Inflammatory macrophage (primary cell): ENCODE data around the gene CAPN2.
A peak's percentile ranks its signal among the peaks of the same experiment; 100 is the strongest.
"Not testable (repeated sequence)": the region's sequence is repeated elsewhere in the genome, so short reads cannot be mapped to it uniquely, and the experiment has no call there.

ENCODE experiments used
- DNase-seq, 2 donors: peaks; one replicate each; pipeline ENCODE4 v3.0.0-alpha.2; 2020 to 2022

Gene CAPN2

DNA sequence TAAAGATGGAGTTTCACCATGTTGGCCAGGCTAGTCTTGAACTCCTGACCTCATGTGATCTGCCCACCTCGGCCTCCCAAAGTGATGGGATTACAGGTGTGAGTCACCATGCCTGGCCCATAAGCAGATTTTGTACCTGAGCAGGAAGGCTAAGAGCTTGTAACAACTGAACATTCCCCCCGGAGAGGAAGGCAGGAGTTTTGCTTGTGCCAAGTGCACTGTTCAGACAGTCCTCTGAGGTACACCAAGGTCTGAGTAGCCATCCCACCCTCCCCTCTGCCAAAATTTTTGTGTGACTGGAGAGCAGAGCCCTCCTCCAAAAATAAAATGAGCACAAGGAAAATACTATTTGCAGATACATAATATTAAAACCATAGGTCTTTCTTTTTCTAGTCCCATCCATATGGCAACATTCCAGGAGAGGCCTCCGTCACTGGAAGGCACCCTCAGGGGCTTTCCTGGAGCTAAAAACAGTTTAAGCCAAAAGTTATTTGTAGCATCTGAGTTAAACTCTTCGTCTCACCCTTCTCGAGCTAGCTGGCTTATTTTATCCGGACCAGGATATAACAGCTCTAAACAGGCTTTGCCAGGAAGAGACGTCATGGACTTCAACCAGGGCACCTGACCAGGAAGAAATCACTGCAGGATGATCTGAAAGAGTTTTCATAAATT is 27.2 kb downstream of the CAPN2 start:
- DNase-seq = no peak

DNA sequence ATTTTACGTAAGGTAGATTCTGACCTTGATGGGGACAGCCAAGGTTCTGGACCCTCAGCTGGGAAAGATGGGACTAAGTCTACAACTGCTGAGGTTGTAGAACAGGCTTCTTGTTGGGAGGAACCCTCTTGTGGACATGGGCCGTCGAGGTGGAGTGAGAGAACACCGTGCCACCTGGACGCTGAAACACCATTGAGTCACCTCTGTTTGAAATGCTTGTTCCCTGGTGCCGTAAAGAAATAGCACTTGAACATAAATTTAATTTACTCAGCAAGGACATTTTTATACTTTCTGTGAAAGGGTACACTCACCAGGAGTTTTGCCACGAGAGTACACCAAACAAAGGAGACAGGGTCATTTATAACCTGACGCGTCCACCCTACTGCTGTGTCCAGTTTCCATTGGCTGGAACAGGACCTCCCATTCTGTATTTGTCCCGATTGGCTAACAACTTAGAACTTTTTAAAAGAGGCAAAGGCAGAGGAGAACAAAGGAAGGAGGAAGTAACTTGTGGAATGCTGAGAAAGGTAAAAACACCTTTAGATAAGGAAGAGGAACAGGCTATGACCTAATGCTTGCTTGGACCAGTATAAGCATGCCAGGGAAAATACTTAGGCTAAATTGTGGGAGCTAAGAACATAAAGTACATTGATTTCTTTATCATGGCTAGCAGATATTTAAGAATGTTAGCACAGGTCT is 27.8 kb downstream of the CAPN2 start:
- not testable (repeated sequence) for DNase-seq

DNA sequence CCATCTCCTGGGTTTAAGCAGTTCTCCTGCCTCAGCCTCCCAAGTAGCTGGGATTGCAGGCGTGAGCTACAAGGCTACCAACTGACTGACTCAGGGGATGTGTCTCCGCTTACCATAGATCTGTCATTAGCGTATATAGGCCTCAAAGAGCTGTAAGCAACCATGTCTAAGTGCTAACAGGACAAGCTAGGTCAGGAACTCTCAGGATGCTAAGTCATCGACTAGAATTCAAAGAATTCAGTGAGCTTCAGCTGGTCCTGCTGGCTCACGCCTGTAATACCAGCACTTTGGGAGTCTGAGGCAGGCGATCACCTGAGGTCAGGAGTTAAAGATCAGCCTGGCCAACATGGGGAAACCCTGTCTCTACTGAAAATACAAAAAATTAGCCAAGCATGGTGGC is 29.5 kb downstream of the CAPN2 start:
- DNase-seq = no peak

DNA sequence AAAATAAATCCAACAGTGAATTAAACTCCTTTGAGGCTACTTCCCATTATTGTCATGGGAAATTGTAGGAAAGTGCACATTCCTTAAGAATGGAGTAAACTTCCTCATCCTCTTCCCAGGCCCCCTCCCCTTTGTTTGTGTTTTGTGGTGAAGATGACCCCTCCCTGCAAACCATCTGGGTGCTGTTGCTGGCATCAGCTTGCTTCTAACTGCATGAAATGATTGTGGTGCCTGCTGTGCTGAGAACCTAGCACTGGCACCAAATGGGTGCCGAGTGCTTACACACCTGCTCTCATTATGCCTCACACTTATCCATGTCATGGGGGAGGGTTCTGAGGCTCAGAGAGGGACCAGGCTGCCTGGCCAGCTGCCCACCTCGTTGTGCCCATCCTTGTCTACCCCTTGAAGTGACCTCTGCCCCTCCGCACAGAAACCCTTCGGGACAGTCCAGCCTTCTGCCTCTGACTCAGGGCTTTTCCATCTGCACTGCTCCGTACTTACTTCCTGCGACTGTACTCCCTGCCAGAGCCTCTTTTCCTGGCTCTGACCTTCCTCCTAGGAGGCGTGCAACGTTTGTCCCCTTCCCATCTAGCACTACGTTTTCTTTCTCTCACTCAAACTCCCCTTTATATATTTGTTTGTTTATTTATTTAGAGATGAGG is 30.6 kb downstream of the CAPN2 start:
- no peak for DNase-seq

DNA sequence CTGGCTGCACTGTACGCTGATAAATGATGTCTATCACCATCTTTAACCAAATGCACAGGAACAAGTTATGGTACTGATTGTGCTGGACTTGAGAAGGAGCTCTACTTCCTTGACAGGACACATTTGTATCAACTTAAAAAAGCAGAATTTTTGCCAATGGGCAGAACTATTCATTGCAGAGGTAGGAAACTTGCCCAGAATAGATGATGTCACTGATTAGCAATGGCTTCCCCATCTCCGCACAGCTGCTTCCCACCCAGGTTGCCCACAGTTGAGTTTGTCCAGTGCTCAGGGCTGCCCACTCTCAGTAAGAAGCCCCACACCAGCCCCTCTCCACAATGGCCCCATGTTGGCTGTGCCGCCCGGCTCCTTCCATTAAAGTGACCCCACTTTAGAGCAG is 33.4 kb downstream of the CAPN2 start:
- DNase-seq = no peak

DNA sequence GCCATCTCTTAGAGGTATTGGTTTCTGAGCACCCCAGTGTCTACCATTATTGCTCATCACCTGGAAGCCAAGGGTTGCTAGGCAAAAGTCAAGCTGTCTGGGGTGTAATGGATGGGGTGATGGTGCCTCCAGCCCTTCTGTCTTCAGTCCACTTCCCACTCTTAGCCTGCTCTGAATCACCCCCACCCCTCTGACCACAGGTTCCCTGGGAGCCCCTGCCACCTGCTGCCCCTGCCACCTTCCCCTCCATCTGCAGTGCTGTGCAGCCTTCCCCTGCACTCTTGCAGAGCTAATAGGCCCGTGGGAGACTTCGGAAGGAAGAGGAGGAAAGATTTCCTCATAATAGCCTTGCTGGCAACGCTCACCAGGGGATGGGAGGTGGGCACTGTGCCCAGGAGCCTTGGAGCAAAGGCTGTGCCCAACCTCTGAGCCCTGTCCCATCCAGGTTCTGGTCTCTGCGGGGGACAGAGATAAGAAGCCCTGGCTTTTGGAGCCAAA is 35.5 kb downstream of the CAPN2 start:
- DNase-seq = no peak

DNA sequence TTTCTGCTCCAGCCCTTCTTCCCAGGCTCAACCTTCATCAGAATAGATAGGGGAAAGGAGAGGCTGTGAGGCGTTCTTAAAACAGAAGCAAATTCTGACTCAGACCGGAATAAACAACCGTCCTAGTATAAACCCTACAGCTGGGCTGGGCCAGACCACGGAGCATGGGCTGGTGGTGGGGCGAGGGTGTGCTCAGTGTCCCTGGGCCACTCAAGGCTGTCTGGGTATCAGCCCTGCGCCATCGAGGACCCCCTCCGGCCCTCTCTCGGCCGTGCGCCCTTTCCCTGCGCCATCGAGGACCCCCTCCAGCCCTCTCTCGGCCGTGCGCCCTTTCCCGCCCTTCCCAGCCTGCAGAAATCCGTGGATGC is 36.0 kb downstream of the CAPN2 start:
- no peak for DNase-seq

DNA sequence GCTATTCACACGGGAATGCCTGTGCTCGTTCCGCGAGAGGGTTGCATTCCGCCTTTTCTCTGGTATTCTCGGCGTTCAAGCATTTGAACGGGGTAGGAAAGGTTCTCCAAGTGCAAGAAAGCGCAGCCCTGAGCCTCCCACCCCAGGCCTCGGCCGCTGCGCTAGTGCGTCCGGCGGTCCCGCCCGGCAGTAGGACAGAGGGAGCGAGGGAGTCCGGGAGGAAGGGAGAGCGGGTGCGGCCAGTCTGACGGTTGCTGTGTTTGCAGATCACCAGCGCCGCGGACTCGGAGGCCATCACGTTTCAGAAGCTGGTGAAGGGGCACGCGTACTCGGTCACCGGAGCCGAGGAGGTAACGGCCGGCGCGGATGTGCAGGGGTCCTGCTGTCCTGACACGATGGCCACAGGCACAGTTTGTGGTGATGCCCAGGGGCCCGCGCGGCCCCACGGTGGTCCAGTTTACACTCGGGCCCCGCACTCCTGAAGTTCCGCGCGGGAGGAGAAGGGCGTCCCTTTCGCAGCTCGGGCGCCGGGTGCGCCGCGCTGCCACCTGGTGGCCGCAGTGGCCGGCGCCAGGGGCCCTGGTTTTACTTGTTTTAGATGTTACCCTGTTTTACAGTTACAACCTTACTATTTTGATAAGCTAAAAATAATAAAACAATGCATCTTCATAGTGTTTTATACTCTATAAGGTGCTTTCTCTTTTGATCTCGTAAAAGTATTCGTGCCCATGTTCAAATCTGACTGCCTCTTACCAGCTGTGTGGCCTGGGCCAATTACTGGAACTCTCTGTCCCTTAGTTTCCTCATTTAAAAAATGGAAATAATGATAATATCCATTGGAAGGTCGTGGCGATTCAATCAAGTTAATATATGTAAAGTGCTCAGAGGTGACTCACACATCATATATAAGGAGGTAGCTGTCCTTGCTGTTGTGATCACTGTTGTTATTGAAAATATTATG is 36.7 kb downstream of the CAPN2 start:
- DNase-seq = peak; percentile 53 to 60

DNA sequence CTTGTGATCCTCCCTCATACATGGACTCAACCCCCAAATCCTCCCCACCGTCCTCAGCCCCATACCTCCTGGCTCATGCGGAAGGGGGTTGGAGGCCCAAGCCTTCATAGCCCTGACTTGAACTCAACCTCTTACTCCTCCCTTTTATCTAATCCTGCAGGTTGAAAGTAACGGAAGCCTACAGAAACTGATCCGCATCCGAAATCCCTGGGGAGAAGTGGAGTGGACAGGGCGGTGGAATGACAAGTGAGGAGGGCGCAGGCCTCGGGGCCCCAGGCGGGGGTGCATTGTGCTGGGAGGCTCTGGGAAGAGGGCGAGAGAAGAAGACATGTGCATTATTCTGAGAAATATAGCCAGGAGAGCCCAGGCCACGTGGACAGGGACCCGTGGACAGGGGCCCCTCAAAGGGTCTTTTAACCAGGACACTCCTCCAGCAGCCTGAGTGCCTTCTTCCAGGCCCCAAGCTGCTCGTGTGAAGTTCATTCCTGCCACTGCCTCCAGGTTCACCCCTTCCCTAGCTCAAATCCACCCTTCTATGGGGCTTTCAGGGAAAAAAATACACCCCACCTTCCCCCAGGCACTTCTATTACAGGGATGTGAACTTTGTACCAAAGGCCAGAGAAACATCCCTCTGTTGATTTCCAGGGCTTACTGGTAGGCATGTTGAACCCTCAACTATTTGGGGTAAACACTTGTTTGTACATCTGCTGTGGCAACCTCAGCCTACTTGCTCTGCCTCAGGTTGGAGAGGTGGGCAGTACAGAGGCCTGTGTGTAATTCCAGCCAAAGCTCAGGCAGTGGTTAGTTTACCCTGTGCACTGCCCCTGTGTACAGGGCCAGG is 38.6 kb downstream of the CAPN2 start:
- no peak for DNase-seq

DNA sequence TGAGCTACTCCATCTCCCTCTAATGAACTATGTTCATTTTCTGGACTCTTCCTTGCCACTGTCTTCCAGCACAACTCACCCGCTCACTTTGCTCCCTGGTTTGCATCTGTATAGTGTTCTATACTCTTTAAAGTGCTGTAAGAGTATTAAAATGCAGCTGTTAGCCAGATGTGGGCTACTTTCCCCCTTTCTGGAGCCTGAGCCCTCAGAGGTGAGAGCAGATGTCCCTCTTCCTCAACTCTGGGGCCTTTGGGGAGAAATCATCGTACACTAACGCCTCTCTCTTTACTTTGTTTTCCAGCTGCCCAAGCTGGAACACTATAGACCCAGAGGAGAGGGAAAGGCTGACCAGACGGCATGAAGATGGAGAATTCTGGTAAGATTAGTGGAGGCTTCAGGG is 39.4 kb downstream of the CAPN2 start:
- DNase-seq = no peak

DNA sequence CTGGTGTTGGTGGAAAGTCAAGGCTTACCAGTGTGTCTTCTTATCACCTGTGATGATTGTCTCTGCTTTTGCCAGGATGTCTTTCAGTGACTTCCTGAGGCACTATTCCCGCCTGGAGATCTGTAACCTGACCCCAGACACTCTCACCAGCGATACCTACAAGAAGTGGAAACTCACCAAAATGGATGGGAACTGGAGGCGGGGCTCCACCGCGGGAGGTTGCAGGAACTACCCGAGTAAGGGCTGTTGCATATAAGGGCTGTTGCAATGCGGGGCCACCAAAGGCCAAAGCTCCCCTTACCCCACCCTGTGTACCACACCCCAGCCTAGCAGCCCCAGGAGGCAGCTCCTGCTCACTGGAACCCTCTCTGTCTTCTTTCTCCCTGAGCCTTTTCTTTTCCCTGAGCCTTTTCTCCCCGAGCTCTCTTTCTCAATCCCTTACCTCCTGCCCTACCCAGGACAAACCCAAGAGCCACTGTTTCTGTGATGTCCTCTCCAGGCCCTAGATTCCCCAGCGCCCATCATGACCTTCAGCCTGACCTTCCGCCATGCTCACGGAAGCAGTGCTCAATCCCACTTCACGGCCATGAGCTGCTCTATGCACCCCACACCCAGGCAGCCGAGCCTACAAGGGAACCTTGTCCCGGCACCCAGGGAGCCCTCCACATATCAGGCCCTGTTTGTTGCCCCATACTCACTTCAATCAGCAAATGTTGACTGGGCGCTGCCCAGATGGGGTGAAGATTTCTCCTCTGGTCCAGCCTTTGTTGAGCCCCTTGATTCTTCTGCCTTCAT is 40.6 kb downstream of the CAPN2 start:
- peak in 1 of 2 donors; percentile 36 for DNase-seq

DNA sequence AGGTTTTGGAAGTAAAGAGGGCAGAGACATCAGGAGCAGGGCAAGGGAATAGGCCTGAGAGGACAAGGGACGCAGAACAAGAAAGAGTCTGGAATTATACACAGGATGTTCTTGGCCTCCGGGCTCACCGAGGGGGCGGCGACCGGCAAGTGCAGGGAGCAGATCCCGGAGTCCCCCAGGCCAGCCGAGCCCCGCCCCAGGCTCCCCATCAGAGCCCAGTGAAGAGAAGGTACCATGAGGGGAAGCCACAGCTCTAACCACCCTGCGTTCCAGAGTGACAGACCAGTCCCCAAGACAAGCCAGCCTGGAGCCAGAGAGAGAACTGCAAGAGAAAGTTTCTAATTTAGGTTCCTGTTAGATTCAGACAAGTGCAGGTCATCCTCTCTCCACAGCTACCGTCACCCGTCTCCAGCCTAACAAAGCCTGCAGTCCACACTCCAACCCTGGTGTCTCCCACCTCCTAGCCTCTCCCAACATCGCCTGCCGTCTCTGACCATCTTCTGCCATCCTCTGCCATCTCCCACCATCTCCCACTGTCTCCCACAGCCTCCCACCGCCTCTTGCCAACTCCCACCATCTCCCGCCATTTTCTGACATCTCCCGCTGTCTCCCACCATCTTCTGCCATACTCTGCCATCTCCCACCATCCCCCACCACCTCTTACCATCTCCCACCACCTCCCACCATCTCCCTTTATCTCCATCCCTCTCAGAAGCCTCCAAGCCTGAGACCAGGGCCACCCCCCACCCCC is 42.5 kb downstream of the CAPN2 start:
- DNase-seq = no peak

DNA sequence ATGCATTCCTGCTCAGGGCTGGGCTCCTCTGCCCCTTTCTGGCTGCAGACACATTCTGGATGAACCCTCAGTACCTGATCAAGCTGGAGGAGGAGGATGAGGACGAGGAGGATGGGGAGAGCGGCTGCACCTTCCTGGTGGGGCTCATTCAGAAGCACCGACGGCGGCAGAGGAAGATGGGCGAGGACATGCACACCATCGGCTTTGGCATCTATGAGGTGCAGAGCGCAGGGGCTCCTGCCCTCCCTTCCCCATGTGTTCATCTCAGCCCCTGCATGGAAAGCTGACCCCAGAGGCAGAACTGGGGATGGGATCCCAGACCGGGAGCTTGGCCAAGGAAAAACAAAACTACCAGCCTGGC is 43.1 kb downstream of the CAPN2 start:
- DNase-seq = no peak

DNA sequence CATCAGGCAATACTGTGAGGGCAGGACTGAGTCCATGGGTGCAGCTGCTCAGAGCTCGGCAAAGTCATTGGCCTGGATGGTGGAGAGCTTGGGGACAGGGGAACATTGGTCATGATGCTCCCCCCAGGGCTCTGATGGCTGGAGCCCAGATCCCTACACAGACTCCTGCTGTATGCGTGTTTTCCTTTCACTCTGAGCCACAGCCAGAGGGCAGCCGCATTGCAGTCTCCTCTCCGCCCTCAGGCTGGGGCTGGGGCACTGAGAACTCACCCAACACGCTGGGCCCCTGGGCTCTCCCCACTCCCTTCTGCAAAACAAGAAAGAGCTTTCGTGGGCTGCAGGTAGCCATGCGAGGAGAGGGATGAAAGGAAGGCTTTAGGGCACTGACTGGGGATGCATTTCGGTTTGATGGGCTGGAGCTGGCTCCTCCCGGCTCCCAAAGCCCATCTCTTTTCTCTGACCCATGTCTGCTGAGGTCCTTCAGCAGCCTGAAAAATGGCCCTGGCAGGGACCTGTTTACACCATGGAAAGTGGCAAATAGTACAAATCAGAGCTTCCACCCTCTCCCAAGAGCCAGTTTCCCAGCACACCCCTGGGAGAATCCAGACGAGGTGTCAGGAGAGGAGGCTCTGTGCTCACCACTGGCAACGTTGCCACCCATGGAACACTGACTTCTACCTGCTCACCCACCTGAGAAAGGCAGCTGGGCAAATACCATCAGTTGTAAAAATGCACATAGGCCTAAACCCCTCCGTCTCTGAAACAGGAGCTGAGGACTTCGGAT is 43.8 kb downstream of the CAPN2 start:
- DNase-seq = no peak

DNA sequence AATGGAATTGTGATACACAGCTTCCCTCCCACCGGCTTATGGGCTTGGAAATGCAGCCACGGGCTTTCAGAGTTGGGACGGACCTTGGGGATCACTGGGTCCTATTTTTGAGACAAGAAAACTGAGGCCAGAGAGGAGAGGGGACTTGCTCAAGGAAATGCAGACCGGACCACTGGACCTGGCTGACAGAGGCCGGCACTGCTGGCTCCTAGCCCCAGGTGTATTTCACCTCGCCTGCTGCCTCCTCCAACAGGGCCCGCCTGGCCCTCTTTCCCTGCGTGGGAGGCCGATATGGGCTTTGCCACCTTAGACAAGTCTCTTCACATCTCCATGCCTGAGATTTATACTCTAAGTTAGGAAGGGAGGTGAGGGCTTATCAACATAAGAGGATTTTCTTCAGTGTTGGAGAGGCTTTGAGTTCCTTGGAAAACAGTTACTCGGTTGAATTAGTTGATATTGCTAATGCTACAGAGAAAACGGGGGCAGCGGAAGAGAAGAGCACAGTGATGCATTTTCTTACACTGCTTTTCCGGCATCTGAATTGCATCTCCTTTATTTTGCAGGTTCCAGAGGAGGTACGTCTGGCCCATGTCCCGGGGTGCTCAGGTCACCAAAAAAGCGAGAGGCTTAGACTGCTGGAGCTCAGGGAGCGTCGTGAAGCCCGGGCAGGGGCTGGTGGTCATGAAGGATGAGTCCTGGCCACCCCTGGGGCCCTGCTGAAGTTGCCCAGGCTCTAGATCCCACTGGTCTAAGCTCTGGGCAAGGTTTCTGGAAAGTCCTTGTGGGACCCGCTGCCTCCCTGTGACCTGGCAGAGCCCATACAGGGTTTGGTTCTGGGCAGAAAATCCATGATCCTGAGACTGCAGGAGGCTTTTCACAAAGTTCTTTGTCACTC is 44.7 kb downstream of the CAPN2 start:
- DNase-seq = no peak

DNA sequence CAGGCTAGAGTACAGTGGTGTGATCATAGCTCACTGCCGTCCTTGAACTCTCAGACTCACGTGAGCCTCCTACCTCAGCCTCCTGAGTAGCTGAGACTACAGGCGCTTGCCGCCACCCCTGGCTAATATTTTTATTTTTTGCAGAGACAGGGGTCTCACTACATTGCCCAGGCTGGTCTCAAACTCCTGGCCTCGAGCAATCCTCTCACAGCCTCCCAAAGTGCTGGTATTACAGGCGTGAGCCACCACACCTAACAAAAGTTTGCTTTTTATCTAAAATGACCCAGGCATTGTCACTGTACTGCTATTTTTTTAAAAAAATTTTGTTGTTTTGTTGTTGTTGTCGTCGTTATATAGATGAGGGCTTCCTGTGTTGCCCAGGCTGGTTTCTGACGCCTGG is 46.4 kb downstream of the CAPN2 start:
- DNase-seq = no peak

DNA sequence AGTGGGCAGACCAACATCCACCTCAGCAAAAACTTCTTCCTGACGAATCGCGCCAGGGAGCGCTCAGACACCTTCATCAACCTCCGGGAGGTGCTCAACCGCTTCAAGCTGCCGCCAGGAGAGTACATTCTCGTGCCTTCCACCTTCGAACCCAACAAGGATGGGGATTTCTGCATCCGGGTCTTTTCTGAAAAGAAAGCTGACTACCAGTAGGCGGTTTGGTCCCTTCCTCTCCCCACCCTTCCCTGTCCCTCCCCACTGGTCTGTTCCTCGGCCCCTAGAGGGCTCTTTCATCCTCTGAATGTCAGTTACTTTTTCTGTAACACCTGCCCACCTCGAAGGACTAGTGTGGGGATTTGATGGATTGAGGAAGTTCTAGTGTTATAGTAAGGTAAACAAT is 46.9 kb downstream of the CAPN2 start:
- no peak for DNase-seq

DNA sequence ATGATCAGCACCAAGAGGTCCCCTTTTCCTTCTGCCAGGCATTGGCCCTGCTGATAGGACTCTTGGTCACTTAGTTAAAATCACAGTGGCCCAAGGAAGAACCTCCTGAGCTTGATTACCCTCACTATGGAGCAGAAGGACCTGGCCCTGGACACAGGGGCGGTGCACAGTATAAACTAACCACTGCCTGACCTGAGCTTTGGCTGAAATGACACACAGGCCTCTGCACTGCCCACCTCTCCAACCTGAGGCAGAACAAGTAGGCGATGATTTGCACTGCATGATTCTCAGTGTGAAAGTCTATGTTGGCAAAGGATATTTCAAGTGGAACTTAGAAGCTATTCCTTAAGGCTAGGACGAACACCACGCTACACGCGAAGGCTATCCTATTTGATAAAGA is 48.5 kb downstream of the CAPN2 start:
- no peak for DNase-seq
